ENCODE results near the gene KAZALD1.

DNA sequence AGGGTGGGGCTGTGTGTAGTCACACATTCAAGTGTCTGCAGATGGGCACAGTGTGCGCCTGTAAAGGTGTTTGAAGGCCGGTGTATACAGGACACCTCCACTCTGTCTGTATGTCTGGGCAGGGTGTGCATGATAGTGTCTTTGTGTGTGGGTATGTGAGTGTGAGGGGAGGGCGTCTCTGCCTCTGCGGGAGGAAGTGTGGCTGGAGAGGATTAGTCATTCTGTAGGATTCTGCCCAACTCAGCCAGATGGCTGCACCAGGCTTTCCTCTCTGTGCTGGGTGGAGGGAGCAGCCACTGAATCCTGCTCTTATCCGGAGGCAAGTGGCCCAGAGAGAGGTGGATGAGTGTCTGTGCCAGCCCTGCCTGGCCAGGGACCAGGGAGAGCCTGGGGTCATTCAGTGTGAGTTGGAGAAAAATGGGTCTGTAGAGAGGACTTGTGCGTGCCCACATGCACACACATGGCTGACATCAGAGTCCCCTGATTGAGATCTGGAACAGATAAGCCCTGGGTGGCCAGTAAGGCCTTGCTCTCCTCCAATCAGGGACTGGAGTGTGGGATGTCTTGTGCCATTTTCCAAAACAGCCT, 29.1 kb upstream of the KAZALD1 start:
- TF ChIP-seq, protein P1, sequence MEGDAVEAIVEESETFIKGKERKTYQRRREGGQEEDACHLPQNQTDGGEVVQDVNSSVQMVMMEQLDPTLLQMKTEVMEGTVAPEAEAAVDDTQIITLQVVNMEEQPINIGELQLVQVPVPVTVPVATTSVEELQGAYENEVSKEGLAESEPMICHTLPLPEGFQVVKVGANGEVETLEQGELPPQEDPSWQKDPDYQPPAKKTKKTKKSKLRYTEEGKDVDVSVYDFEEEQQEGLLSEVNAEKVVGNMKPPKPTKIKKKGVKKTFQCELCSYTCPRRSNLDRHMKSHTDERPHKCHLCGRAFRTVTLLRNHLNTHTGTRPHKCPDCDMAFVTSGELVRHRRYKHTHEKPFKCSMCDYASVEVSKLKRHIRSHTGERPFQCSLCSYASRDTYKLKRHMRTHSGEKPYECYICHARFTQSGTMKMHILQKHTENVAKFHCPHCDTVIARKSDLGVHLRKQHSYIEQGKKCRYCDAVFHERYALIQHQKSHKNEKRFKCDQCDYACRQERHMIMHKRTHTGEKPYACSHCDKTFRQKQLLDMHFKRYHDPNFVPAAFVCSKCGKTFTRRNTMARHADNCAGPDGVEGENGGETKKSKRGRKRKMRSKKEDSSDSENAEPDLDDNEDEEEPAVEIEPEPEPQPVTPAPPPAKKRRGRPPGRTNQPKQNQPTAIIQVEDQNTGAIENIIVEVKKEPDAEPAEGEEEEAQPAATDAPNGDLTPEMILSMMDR (IDR thresholded peaks at IDR 0.05), result no peak
- no peak for TF ChIP-seq POLR2A (IDR thresholded peaks at IDR 0.05)
- no peak for TF ChIP-seq EP300 (IDR thresholded peaks at IDR 0.05)
